Sigmoid colon (tissue), 4 donors: ENCODE data around the gene NOS1AP.

Experiments used
- CTCF ChIP-seq, 4 experiments: fragments of 450-650 bp in 3 of 4; fragments of 200-600 bp in 1 of 4; IDR thresholded peaks; one replicate each; pipeline ENCODE4 v1.5.1; 2016 to 2019; ENCODE audit warnings: antibody characterized with exemption in 4 of 4, mild to moderate bottlenecking in 3 of 4, moderate library complexity in 2 of 4
- EP300 ChIP-seq, 4 donors: sonication (generic); formaldehyde crosslinking; IDR thresholded peaks; one replicate each; pipeline ENCODE4 v1.6.1; 2017; ENCODE audit warnings: antibody characterized with exemption in 4 of 4
- POLR2A ChIP-seq, 2 donors: fragments of 450-650 bp; IDR thresholded peaks; one replicate each; pipeline ENCODE4 v1.6.1; 2016; ENCODE audit warnings: antibody characterized with exemption in 2 of 2, mild to moderate bottlenecking in 2 of 2, moderate library complexity in 2 of 2
- POLR2AphosphoS5 ChIP-seq, 4 donors: sonication (generic); formaldehyde crosslinking; IDR thresholded peaks; one replicate each; pipeline ENCODE4 v1.6.1; 2017; ENCODE audit warnings: antibody characterized with exemption in 4 of 4

GRCh38 chr1:162067466-162067865 lies 2.0 kb upstream of the NOS1AP start:
- TF ChIP-seq POLR2A (IDR thresholded peaks at IDR 0.05) (no peak), CTCF (IDR thresholded peaks at IDR 0.05) (no peak), POLR2AphosphoS5 (IDR thresholded peaks at IDR 0.05) (no peak), EP300 (IDR thresholded peaks at IDR 0.05) (no peak)
